Amniotic epithelial cell (primary cell): ENCODE data around the gene RBM19.

Experiments used
- DNase-seq: peaks from one replicate; pipeline ENCODE4 v3.0.0-alpha.2; 2010; ENCODE audit warnings: low read depth

Gene RBM19

GRCh38 chr12:113958108-113958507 lies 8.0 kb downstream of the RBM19 start:
- no peak for DNase-seq

- DNase-seq: no peak
Observed at GRCh38 chr12:113957627-113958026, 8.5 kb downstream of the RBM19 start.

- DNase-seq: peak; percentile 5
Observed at GRCh38 chr12:113955109-113955970, 10.8 kb downstream of the RBM19 start.

GRCh38 chr12:113954547-113954946 lies 11.6 kb downstream of the RBM19 start:
- no peak for DNase-seq

GRCh38 chr12:113950873-113951272 lies 15.3 kb downstream of the RBM19 start:
- no peak for DNase-seq

GRCh38 chr12:113949321-113950305 lies 16.5 kb downstream of the RBM19 start:
- no peak for DNase-seq

DNA sequence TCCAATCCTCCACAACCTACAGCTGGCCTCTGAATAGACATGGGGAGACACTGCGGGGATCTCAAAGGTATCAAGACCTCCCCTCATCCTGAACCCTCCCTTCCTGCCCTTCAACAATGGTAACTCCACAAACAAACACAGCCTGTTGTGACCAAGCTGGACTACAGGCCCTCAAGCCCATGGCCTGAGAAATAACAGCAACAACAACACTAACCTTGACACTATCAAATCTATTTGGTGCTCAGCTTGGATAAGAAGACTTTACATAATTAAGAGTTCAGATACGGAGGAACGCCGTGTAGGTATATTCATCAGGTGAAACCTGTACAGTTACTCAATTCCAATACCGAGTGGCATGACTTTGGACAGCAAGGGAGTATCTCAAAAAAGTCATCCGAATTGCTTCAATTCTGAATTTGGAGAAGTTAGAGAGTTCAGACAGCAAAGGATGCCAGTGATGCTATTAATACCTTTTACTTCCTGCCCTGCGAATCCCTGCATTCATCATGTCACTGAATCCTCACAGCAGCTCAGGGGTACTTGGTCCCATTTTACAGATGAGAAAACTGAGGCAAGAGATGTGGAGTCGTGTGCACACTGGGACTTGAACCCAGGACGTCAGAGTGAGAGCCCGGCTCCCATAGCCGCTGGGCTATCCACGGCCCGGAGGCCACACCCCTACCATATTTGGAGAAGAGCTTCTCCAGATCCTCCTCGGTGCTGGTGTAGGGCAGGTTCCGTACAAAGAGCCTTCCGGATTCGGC lies 17.8 kb downstream of the RBM19 start:
- DNase-seq: no peak

DNA sequence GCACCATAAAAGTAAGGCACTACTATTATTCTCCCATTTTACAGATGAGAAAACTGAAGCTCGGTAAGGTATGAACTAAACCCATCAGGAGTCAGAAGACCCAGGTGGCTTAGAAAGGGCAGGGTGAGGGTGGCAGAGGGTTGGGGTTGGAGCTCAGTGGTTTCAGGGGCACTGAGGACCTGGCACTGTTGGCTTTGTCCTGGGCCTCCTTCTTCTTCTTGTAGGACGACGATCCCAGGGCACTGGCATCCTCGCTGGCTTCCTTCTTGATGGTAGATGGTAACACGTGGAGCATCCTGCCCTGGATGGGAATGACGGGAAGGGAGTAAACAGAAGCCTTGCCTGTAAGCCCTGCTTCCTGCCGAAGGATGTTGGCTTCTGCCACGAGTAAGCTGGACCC lies 19.9 kb downstream of the RBM19 start:
- no peak for DNase-seq

GRCh38 chr12:113945174-113946173 lies 20.7 kb downstream of the RBM19 start:
- no peak for DNase-seq

DNA sequence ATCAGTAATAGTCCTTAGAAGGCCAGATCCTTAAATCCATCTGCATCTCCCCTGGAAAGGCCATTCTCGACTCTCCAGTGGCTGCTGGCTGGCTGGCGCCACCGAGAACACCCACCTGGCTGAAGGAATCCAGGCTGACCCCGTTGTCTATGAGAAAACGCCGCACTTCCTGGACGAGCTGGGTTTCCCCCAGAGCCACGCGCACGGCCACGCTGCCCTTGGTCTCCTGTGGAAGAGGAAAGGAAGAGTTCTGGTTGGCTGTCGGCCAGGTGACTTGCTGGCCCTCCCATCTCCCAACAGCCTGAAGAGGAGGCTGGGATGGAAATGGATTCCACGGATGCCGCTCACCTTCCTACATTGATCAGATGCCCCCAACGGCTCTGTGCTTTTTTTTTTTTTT lies 23.9 kb downstream of the RBM19 start:
- DNase-seq: no peak

DNA sequence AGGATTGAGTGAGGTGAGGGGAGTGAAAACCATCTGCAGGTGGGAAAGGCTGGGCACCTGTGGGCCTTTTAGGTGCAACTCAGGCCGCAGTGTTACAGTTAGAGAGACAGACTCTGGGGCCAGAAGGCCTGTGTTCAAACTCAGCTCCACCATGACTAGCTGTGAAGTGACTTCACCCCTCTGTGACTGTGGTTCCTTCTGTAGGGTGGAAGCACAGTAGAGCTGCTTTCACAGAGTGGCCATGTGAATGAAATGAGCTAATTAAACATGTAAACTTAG lies 25.0 kb downstream of the RBM19 start:
- DNase-seq: no peak

DNA sequence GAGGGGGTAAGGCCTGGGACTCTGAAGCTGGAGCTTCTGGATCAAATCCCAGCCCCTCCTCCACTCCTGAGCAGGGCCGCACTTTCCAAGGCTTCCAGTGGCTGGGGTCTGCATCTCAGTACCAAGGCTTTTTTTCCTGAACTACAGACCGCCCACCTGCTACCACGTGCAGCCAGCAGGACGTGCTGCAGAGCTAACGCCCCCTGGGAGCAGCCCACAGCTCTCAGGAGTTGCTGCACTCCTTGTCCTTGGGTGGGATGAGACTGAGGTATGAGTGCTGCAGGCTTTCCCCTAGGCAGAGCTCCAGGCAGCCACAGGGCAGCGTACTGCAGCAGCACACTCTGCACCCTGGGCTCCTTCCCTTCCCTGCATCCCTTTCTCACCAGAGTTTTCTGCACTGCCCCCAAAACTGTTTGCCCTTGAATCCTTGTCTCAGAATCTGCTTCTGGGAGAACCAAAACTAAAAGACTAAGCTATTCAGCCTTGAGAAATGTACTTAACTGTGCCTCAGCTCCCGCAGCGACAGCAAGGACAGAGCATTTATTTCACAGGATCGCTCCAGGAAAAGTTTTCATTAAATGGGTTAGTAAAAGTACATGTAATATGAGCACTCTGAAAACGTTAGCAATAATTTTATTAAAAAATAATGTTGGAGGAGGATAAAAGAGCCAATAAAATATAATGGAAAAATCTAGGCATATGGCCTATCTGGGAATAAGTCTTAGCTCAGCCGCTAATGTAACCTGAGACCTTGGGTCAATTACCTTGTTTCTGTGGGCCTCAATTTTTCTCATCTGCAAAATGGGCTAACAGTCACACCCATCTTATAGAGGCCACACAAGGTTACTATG lies 25.5 kb downstream of the RBM19 start:
- no peak for DNase-seq

DNA sequence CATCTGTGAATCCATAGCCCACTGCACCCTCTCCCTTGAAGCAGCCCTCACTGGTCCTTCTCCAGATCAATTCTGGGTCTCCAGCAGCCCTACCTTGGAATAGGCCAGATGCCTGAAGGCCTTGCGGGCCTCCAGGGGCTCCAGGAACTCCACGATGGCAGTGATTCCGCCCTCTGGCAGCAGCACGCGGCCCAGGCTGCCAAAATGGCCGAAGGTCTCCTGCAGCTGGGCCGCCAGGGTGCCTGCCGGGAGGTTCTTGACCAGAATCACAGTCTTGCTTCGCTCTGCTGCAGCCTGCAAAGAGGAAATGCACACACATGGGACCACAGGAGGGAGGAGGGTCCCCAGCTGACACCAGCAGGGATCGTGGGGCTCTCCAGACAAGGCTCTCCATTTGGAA lies 26.3 kb downstream of the RBM19 start:
- no peak for DNase-seq

DNA sequence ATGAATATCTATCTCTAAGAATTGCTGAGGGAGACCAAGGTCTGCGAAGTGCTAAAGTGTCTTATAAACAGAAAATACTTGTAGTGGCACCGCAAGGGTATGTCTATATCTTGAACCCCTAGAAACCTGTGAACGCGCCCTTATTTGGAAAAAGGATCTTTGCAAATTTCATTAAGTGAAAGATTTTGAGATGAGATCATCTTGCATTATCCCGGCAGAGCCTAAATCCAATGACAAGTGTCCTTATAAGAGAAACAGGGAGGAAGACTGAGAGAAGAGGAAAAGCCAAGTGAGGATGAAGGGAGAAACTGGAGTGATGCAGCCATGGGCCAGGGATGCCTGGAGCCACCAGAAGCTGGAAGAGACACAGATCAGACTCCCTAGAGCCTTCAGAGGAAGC lies 27.7 kb downstream of the RBM19 start:
- no peak for DNase-seq

GRCh38 chr12:113936460-113936859 lies 29.7 kb downstream of the RBM19 start:
- no peak for DNase-seq

DNA sequence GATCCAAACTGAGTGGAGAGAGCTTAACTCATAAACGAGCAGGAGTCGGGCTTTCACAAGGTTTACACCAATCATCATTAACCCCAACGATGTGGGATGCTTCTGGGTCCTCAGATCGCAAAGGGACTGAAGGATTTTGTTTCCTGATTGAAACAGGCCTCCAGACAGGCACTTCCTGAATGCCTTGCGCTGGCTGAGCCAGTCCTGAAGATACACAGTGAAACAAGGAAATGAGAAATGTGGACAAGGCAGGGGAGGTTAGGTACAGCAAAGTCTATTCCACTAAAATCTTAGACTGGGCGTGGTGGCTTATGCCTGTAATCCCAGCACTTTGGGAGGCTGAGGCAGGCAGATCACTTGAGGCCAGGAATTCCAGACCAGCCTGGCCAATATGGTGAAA lies 30.7 kb downstream of the RBM19 start:
- no peak for DNase-seq

GRCh38 chr12:113934946-113935345 lies 31.2 kb downstream of the RBM19 start:
- DNase-seq: no peak

- no peak for DNase-seq
Observed at GRCh38 chr12:113934060-113934814, 31.9 kb downstream of the RBM19 start.

DNA sequence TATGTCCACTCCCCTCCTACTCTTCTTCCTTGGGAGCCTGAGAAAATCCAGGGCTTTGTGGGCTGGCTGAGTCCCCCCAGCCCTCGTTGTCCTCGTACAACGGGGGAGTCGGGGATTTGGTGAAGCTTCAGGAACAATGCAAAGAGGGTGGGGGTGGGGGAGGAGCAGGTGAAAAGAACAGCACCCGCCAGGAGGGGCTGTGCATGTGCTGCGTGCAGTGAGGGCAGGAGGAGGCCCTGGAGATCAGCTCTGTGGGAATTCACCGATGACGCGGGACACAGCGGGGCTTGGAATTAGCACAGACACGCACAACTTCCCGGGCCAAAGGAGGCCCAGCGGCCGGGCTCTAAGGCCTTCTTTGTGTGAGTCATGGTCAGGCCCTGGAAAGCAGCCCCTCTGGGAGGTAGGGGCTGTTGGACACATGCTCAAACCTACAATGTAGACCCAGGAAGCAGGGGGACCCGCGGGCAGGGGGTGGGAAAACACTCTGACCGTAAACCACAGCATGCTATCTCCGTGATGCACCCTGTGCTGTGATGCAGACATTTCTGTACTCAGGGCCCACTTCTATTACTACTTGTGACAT lies 32.8 kb downstream of the RBM19 start:
- DNase-seq: peak; percentile 85
